Stimulated activated CD4-positive, alpha-beta T cell treated with anti-CD3 and anti-CD28 coated beads, Interleukin-15, amount 100 ng/mL, for 48 hours (primary cell): Measurements from ENCODE around the gene HBS1L.

Experiments used
- DNase-seq, 2 donors: peaks; one replicate each; pipeline ENCODE4 v3.0.0-alpha.2; 2020; ENCODE audit warnings: low read depth in 2 of 2

HBS1L gene

GRCh38 chr6:135054569-135055498 lies at the start of gene HBS1L:
HBS1L (minus strand) TSS chr6:135054822; CDS start chr6:135054691, 131 bp downstream.
- DNase-seq: peak; percentile 96 to 98

GRCh38 chr6:135104199-135104598 lies 49.6 kb upstream of the HBS1L start:
- DNase-seq: no peak

DNA sequence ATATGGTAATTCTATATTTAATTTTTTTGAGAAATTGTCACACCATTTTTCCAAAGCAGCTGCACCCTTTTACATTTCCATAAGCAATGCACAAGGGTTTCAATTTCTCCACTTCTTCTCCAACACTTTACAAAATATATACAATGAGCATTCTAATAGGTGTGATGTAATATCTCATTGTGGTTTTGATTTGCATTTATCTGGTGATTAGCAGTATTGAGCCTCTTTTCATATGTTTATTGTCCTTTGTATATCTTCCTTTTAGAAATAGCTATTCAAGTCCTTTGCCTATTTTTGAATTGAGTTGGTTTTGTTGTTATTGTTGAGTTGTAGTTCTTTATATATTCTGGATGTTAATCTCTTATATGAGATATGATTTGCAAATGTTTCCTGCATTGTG lies 47.6 kb upstream of the HBS1L start:
- DNase-seq: no peak

GRCh38 chr6:135097172-135097571 lies 42.5 kb upstream of the HBS1L start:
- no peak for DNase-seq

DNA sequence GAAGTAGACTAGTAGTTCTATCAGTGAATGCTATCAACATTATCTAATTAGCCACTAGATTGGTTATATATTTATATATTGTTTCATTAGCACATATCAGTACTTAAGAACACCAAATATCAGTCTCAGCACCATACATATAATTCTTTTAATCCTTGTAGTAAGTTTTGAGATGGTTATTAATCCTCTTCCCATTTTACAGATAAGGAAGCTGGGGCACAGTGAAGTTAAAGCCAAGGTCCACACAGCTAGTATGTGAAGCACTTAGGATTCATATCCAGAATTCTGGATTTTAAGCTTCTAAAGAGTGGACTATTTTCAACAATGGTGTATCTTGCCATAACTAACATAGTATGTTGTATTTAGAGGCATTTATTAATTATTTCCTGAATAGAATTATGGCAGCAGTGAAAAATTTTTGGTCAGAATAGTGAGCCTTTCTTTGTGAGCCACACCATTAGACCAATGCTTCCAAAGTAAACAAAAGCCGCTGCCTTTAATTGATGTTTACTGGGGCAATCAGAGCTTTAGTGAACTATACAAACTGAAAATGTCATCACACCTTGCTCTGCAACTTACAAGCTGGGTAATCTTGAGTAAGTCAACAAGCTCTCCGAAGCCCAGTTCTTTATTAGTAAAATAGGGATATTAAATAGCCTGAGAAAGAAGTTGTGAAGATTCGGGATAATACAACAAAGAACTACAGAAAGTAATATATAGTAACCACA lies 41.9 kb upstream of the HBS1L start:
- DNase-seq: no peak

- DNase-seq: no peak
These were observed 41.1 kb upstream of the HBS1L start for GRCh38 chr6:135095716-135096115.

DNA sequence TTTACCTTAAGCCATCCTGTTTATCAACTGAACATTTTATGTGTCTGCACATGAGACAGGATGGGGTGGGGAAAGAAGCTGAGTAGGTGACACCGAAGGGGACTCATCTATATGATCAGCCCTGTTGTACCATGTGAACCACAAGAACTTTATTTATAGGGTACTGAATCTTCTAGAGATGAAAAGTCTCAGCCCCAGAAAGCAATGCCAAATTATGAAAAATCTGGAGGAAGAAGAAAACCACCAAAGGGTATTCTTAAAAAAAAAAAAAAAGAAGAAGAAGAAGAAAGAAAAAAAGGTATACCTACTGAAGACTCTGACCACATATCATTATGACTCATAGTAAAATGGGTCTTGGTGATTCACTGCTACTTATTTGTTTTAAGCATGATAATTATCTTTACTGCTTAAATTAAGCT lies 39.8 kb upstream of the HBS1L start:
- DNase-seq: no peak

DNA sequence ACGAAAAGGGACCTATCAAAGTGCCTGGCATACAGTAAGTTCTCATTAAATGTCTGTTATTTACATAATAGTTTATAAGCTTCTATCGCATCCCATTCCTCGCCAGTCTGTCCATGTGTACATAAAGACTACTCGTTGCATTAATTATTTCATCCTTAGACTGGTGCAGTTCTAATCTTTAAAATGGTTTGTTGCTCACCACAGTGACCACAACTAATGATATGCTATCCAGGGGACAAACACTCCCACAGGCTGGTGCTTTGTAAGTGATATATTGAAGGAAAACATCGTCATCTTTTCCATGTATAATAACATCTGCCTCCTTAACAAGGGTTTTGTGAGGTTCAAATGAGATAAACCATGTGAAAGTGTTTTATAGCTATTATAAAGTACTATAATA lies 39.0 kb upstream of the HBS1L start:
- DNase-seq: no peak

DNA sequence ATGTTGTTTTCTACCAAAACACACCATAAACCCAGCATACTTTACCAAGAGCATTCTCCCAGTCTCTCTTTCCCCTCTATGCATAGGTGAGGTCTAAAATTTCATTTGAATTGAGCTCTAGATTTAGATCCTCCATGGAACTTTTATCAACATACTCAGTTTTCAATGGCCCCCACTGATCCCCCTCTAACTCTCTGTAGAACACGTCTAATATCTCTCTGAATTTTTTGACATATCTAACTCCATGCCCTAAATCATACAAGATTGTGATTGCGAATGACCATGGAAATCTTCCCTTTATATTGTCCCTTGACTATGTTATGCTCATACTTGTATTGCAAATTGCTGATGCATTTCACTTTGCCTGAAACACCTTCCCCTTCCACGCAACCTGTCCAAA lies 38.1 kb upstream of the HBS1L start:
- DNase-seq: no peak

DNA sequence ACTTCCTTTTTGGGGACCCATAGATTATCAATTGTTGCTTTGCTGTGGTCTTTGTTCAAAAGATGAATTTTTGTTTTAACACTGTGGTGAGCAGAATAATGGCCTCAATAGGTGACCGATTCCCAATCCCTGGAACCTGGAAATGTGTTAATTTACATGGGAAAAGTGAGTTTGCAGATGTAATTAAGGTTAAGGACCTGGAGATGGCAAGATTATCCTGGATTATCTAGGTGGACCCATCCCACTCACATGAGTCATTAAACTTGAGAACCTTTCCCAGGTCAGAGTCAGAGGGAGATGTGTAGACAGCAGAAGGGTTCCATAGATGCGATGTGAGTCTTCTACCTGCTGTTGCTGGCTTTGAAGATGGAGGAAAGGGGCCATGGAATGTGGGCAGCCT lies 36.2 kb upstream of the HBS1L start:
- no peak for DNase-seq

DNA sequence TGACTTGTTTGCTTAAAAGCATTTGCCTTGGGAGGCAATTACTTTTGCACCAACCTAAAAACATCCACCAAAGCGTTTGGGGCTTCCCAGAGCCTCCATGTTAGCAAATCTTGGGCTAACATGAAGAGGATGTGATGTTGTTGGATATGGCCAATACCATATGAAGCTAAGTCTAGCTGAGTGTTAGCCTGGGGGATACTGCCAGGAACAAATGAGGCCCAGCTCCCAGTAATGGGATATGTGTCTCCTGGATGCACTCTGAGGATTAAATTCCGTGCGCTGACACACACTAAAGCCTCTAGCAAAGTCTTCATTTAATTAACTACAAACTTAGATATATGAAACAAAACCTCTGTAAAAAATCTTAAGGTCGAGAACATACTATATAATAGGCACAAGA lies 35.3 kb upstream of the HBS1L start:
- no peak for DNase-seq

GRCh38 chr6:135088818-135089809 lies 34.5 kb upstream of the HBS1L start:
- DNase-seq: peak in 1 of 2 donors; percentile 27

- DNase-seq: no peak
These were observed 33.7 kb upstream of the HBS1L start for GRCh38 chr6:135088281-135088680.

DNA sequence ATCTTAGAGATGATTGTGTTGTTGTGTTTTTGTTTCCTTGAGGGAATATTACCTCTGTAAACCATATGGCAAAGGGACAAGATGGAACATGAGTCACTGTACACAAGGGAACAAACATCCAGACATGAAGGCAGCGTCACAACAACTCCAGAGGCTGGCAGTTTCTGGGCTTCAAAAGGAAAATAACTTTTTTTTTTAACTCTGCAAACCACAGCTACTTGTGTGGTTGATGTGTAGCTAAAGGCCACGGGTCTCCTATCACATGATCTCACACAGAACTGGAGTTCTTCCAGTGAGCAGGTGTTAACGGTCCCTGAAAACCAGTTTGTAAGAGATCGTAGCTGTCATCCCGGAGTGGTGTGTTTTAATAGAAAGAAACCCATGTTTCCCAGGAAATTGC lies 33.2 kb upstream of the HBS1L start:
- DNase-seq: no peak

GRCh38 chr6:135087403-135087802 lies 32.8 kb upstream of the HBS1L start:
- no peak for DNase-seq

DNA sequence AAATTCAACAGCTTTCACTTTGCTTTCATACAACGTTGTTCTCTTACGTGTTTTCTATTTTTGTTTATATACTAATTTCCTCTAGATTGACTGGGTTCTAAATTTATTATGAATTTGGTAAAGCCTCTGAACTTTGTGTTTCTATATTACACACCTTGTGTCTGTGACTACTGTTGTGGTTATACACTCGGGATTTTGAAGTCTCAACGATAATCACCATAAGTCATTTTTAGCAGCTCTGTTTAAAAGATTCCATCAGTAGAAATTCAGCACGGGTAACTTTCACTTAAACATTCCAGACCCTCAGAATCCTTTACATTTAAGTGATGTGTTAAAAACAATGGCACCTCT lies 31.8 kb upstream of the HBS1L start:
- no peak for DNase-seq

- DNase-seq: no peak
These were observed 31.2 kb upstream of the HBS1L start for GRCh38 chr6:135085700-135086413.

- no peak for DNase-seq
These were observed 30.3 kb upstream of the HBS1L start for GRCh38 chr6:135084916-135085269.

- DNase-seq: no peak
These were observed 29.6 kb upstream of the HBS1L start for GRCh38 chr6:135084001-135084915.

GRCh38 chr6:135081966-135082365 lies 27.3 kb upstream of the HBS1L start:
- no peak for DNase-seq
